GM06990 (cell line): ENCODE measurements around the gene LINGO3.

Experiments
- DNase-seq: peaks from one replicate; pipeline ENCODE4 v3.0.0-alpha.2; 2011; ENCODE audit not compliant: insufficient read length; ENCODE audit errors: extremely low read depth
- H3K27me3 ChIP-seq: replicated peaks from 2 replicates; pipeline ENCODE4 v1.6.0; 2011; ENCODE audit warnings: low read length; ENCODE audit not compliant: control insufficient read depth, insufficient read depth
- H3K36me3 ChIP-seq: 2 replicates; pipeline ENCODE4 v1.5.1; 2011; ENCODE audit warnings: low read length; ENCODE audit not compliant: control insufficient read depth, insufficient read depth
- H3K4me3 ChIP-seq: replicated peaks from 2 replicates; pipeline ENCODE4 v1.5.1; 2011; ENCODE audit warnings: low read depth, mild to moderate bottlenecking, control low read depth, low read length
- CTCF ChIP-seq: IDR thresholded peaks from 2 replicates; pipeline ENCODE4 v1.5.1; 2011; ENCODE audit warnings: low read length, control low read depth, mild to moderate bottlenecking, inconsistent platforms; ENCODE audit not compliant: insufficient read depth, poor library complexity, severe bottlenecking

The LINGO3 gene

GRCh38 chr19:2341244-2341751, 33.3 kb upstream of the LINGO3 start:
- TF ChIP-seq CTCF: no peak
- H3K36me3 ChIP-seq: peaks cover 4% of the 10 kb centered on the region
- no peak for DNase-seq

DNA sequence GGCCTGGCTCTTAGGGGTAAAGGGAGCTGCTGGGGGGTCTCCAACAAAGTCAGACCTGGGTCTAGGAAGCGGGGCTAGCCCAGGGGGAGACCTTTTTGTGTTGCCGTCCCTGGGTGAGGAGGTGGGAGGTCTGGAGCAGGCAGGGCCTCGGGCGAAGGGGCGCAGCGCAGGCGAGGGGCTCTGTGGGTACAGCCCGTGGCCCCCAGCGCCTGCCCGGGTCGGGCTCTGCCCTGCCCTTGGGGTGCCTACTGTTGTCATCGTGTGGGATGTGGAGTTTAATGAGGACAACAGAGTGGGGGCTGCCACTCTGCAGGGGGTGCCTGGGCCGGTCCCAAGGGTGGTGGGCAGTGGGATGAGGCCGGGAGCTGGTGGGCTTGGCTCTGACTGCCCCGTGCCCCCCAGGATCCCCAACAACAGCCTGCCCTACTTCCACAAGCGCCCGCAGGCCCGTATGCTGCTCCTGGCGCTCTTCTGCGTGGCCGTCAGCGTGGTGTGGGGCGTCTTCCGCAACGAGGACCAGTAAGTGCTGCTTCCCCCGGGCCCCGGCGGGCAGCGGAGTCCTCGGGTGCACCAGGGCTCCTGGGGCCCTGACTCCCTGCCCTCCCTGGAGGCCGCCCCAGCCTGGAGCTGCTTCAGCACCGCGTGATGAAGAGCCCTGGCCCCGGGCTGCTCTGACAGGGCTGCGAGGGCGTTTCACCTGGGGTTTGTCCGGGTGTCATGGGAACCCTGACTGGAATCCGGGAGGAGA, 32.7 kb upstream of the LINGO3 start:
- Histone ChIP-seq H3K27me3 (no peaks in the 10 kb centered on the region), H3K4me3 (no peak overlapping the region), H3K36me3 (peaks cover 3% of the 10 kb centered on the region)
- TF ChIP-seq CTCF: no peak
- DNase-seq: no peak

More at GRCh38 chr19:2341244-2341751, 33.3 kb upstream of the LINGO3 start:
- Histone ChIP-seq H3K27me3 (no peaks in the 10 kb centered on the region), H3K4me3 (no peak overlapping the region)

- no peak for TF ChIP-seq CTCF
- H3K27me3 ChIP-seq: no peaks in the 10 kb centered on the region
- no peak overlapping the region for H3K4me3 ChIP-seq
- peaks cover 3% of the 10 kb centered on the region for H3K36me3 ChIP-seq
- no peak for DNase-seq
Measured at GRCh38 chr19:2339644-2340310, 31.8 kb upstream of the LINGO3 start.

DNA sequence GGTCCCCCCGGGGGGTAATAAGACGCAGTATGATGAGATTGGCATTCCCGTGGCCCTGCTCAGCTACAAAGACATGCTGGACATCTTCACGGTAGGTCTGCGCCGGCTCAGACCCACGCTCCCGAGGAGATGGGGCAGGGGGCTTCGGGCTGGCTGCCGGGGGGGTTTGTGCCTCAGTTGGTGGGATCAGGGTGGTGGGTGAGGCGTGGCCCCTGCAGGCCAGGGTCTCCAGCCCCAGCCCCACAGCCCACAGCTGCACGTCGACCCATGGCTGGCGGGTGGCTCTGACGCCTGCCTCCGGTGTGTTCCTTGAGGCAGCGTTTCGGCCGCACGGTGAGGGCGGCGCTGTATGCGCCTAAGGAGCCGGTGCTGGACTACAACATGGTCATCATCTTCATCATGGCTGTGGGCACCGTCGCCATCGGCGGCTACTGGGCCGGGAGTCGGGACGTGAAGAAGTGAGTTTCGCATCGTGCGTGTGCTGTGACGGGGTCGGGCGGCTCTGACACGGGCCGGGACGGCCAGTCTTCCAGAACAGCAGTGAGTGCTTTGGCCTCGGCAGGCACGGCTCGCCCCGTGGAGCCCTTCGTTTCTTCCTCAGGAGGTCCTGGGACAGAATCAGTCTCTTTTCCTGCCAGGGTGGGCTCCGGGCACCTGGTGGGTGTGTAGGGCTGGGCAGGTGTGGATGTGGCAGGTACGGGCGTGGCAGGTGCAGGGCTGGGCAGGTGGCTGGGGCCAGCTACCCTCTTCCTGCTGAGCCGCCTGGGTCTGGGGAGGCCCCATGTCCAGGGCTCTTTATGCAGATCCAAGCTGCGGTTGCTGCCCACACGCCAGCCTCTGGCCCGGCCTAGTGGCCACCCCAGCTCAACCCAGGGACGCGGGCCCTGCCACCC, 31.0 kb upstream of the LINGO3 start:
- Histone ChIP-seq H3K36me3 (peaks cover 3% of the 10 kb centered on the region), H3K27me3 (no peaks in the 10 kb centered on the region), H3K4me3 (no peak overlapping the region)
- DNase-seq: no peak
- TF ChIP-seq CTCF: no peak

- Histone ChIP-seq H3K27me3 (no peaks in the 10 kb centered on the region), H3K4me3 (no peak overlapping the region), H3K36me3 (peaks cover 3% of the 10 kb centered on the region)
- no peak for DNase-seq
- TF ChIP-seq CTCF: no peak
Measured at GRCh38 chr19:2338055-2338615, 30.2 kb upstream of the LINGO3 start.
